ENCODE data around the gene SLC6A12.

The SLC6A12 gene

GRCh38 chr12:163406-163986, 50.5 kb downstream of the SLC6A12 start:
- no peak for DNase-seq (ENCODE audit: low read depth, low spot score)

- no peak for DNase-seq (ENCODE audit: low read depth, low spot score)
Observed at GRCh38 chr12:162467-163307, 51.3 kb downstream of the SLC6A12 start.

- no peak for DNase-seq (ENCODE audit: low read depth, low spot score)
Observed at GRCh38 chr12:161823-162222, 52.1 kb downstream of the SLC6A12 start.

- no peak for DNase-seq (ENCODE audit: low read depth, low spot score)
Observed at GRCh38 chr12:160858-161257, 53.1 kb downstream of the SLC6A12 start.

- no peak for DNase-seq (ENCODE audit: low read depth, low spot score)
Observed at GRCh38 chr12:159156-159782, 54.7 kb downstream of the SLC6A12 start.

- DNase-seq (ENCODE audit: low read depth, low spot score): no peak
Observed at GRCh38 chr12:157644-158043, 56.3 kb downstream of the SLC6A12 start.

GRCh38 chr12:156945-157344, 57.0 kb downstream of the SLC6A12 start:
- no peak for DNase-seq (ENCODE audit: low read depth, low spot score)

- DNase-seq (ENCODE audit: low read depth, low spot score): no peak
Observed at GRCh38 chr12:155646-156045, 58.3 kb downstream of the SLC6A12 start.

- DNase-seq (ENCODE audit: low read depth, low spot score): no peak
Observed at GRCh38 chr12:155006-155405, 59.0 kb downstream of the SLC6A12 start.

GRCh38 chr12:154058-154457, 59.9 kb downstream of the SLC6A12 start:
- DNase-seq (ENCODE audit: low read depth, low spot score): no peak

- DNase-seq (ENCODE audit: low read depth, low spot score): no peak
Observed at GRCh38 chr12:153080-153746, 60.7 kb downstream of the SLC6A12 start.

- no peak for DNase-seq (ENCODE audit: low read depth, low spot score)
Observed at GRCh38 chr12:152440-152839, 61.5 kb downstream of the SLC6A12 start.

- DNase-seq (ENCODE audit: low read depth, low spot score): no peak
Observed at GRCh38 chr12:151579-151978, 62.4 kb downstream of the SLC6A12 start.

GRCh38 chr12:148676-149416, 65.1 kb downstream of the SLC6A12 start:
- DNase-seq (ENCODE audit: low read depth, low spot score): no peak

- DNase-seq (ENCODE audit: low read depth, low spot score): no peak
Observed at GRCh38 chr12:147242-147641, 66.7 kb downstream of the SLC6A12 start.

GRCh38 chr12:145369-145960, 68.5 kb downstream of the SLC6A12 start:
- no peak for DNase-seq (ENCODE audit: low read depth, low spot score)

GRCh38 chr12:144650-145284, 69.2 kb downstream of the SLC6A12 start:
- no peak for DNase-seq (ENCODE audit: low read depth, low spot score)

GRCh38 chr12:143964-144649, 69.8 kb downstream of the SLC6A12 start:
- DNase-seq (ENCODE audit: low read depth, low spot score): no peak

GRCh38 chr12:140162-140561, 73.8 kb downstream of the SLC6A12 start:
- DNase-seq (ENCODE audit: low read depth, low spot score): no peak

Measured in iPS DF 19.7 (cell line).